GM08714 (cell line): Measurements from ENCODE around the gene GPI.
"Not testable (repeated sequence)": the region's sequence is repeated elsewhere in the genome, so short reads cannot be mapped to it uniquely, and the experiment has no call there.

Experiments used
- H3K4me3 ChIP-seq: fragments of 200-500 bp; sonication (Bioruptor generic); 2 replicates; pipeline ENCODE4 v1.5.1; 2014; ENCODE audit warnings: mild to moderate bottlenecking, low read length, inconsistent platforms
- ZNF274 ChIP-seq: IDR thresholded peaks from 2 replicates; pipeline ENCODE4 v1.6.1; 2012; ENCODE audit warnings: mild to moderate bottlenecking, low read depth, low read length

The GPI gene

GRCh38 chr19:34370117-34370516 is 5.1 kb downstream of the GPI start:
- no peak for TF ChIP-seq ZNF274
- H3K4me3 ChIP-seq = no peak overlapping the region

- no peak overlapping the region for H3K4me3 ChIP-seq
- no peak for TF ChIP-seq ZNF274
Measured at GRCh38 chr19:34370983-34371382, 6.0 kb downstream of the GPI start.

DNA sequence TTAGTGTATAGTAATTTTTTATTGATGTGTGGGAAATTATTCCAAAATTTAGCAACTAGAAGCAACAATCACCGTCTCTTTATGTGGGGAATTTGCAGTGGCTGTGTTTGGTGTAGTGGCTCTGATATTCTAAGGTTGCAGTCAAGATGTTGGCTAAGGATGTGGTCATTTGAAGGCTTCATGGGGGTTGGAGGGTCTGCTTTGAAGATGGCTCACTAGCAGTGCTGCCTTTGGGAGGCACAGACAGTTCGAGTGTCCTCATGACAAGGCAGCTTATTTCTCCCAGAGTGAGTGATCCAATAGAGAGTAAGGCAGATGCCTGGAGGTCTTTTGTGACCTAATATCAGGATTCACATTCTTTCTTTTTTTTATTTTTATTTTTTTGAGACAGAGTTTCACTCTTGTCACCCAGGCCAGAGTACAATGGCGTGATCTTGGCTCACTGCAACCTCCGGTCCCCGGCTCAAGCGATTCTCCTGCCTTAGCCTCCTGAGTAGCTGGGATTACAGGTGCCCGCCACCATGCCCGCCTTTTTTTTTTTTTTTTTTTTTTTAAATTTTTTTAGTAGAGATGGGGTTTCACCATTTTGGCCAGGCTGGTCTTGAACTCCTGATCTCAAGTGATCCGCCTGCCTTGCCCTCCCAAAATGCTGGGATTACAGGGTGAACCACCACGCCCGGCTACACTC is 8.7 kb downstream of the GPI start:
- no peak for TF ChIP-seq ZNF274
- H3K4me3 ChIP-seq = no peak overlapping the region

DNA sequence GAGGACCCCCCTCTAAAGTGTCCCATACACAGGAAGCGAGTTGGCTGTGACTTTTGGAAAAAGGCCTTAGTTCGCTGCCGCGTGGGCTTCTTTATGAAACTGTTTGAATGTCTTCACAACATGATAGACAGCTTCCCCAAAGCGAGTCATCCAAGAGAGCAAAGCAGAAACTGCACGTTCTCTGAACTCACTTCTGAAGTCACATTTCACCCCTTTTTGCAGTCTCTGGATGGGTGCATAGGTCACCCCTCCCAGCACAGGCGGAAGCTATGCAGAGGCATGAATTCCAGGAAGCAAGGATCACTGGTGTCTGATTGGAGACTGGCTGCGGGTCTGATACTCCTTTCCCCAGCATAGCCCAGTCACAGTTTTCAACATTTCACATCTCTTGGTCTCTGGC is 10.6 kb downstream of the GPI start:
- no peak overlapping the region for H3K4me3 ChIP-seq
- no peak for TF ChIP-seq ZNF274

GRCh38 chr19:34380639-34381241 is 15.7 kb downstream of the GPI start:
- TF ChIP-seq ZNF274 = no peak
- H3K4me3 ChIP-seq = no peak overlapping the region

DNA sequence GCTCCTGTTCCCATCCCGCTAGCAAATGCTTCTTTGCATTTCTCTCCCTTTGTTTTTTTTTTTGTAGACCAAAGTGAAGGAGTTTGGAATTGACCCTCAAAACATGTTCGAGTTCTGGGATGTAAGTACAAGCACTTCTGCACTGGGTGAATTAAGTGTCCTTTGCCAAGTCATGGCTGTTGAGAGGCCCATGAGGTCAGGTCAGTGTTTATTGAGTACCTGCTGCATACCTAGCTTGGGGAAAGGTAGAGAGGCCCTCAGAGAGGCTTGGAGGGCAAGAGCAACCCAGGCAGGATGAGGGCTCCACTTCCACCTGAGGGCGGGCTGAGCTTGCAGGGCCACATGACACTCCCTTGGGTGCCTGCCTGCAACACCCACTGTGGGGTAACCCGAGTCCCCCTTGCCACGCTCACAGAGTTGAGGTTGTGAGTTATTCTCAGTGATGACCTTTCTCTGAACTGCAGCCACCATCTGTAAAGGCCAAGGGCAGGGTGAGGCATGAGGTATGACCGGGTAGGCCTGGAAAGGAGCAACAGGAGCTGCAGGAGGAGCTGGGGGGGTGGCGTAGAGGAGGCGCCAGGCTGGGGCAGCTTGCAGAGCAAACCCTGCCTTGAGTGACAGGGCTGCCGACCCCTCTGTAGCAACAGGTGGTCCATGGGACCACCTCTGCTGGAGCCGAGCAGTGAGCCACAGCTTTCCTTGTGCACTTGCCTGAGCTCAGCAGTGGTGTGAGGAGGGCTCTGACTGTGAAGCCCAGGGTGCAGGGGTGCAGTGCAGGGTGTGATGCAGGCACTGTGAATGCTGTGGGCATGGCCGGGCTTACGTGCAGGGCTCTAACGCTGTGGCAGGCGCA is 16.6 kb downstream of the GPI start:
- no peak for TF ChIP-seq ZNF274
- H3K4me3 ChIP-seq = no peak overlapping the region

DNA sequence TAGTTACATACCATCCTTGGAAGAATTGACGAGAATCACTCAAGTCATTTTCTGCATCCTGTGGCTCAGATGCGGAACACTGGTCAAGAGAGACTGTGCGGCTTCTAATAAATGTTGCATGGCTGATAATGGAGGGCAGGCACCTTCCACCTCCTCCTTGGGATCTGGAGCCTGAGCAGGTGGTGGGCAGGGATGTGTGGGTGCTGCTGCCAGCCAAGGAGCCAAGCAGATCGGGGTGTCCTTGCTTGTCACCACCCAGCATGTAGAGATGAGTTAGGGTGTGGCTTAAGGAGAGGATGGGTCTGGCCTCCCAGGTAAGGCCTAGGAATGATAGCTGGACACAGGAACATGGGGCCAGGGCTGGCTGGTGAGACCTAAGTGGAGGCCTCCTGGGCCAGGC is 17.5 kb downstream of the GPI start:
- no peak for TF ChIP-seq ZNF274
- no peak overlapping the region for H3K4me3 ChIP-seq

DNA sequence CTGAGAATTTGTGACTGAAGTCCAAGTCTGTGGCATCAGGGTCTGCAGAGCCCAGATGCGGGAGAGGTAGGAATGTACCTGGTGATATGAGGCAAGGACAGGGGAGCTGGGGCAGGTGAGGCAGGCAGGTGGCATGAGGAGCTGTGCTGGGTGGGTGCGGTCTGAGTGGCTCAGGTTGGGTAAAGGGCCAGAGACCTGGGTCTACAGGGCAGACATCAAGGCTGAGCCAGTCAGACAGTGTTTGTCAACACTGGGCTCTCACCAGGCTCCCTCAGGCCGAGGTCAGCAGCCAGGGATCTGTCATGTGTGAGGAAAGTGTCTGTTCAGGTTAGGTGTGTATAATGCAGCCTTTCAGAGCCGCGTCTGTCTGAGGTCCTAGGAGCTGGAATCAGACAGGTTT is 18.6 kb downstream of the GPI start:
- TF ChIP-seq ZNF274 = no peak
- no peak overlapping the region for H3K4me3 ChIP-seq

- H3K4me3 ChIP-seq = no peak overlapping the region
- no peak for TF ChIP-seq ZNF274
Measured at GRCh38 chr19:34386645-34387445, 21.8 kb downstream of the GPI start.

DNA sequence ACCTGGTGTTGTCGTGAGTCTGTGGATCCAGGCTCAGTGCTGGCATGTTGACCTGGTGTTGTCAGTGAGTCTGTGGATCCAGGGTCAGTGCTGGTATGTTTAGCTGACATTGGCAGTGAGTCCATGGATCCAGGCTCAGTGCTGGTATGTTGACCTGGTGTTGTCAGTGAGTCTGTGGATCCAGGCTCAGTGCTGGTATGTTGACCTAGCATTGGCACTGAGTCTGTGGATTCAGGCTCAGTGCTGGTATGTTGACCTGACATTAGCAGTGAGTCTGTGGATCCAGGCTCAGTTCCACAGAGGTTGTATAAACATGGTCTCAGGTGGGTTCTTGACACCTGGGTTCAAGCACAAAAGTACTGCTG is 22.4 kb downstream of the GPI start:
- no peak overlapping the region for H3K4me3 ChIP-seq
- no peak for TF ChIP-seq ZNF274

DNA sequence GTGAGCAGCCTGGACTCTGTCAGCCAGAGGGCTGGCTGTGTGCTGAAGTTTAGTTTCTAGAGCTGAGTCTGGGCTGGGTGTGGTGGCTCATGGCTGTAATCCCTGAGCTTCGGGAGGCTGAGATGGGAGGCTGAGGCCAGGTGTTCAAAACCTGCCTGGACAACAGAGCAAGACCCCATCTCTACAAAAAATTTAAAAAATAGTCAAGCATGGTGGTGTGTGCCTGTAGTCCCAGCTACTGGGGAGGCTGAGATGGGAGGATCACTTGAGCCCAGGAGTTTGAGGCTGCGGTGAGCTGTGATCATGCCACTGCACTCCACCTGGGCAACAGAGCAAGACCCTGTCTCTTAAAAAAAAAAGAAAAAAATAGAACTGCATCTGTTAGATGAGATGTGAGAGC is 23.7 kb downstream of the GPI start:
- H3K4me3 ChIP-seq = not testable (repeated sequence)

DNA sequence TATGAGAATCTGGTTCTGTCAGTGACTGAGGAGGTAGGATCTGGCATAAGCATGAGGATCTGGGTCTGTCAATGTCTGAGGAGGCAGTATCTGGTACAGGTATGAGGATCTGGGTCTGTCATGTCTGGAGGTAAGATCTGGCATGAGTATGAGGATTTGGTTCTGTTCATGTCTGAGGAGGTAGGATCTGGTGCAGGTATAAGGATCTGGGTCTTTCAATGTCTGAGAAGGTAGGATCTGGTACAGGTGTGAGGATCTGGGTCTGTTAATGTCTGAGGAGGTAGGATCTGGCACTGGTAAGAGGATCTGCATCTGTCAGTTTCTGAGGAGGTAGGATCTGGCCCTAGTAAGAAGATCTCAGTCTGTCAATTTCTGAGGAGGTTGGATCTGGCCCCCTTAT is 26.8 kb downstream of the GPI start:
- no peak overlapping the region for H3K4me3 ChIP-seq
- TF ChIP-seq ZNF274 = no peak

GRCh38 chr19:34393031-34393430 is 28.0 kb downstream of the GPI start:
- no peak for TF ChIP-seq ZNF274
- H3K4me3 ChIP-seq = no peak overlapping the region

GRCh38 chr19:34393629-34394028 is 28.6 kb downstream of the GPI start:
- no peak for TF ChIP-seq ZNF274
- no peak overlapping the region for H3K4me3 ChIP-seq

DNA sequence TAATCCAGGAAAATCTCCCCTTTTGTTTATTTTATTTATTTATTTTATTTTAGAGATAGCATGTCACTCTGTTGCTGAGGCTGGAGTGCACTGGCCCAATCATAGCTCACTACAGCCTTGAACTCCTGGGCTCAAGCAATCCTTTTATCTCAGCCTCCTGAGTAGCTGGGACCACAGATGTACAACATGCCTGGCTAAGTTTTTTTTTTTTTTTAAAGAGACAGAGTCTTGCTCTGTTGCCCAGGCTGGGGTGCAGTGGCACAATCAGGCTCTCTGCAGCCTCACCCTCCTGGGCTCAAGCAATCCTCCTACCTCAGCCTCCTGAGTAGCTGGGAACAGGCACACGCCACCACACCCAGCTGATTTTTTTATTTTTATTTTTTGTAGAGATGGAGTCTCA is 32.9 kb downstream of the GPI start:
- no peak for TF ChIP-seq ZNF274
- no peak overlapping the region for H3K4me3 ChIP-seq
